ENCODE measurements around the gene KRT8.
"Not testable (repeated sequence)": the region's sequence is repeated elsewhere in the genome, so short reads cannot be mapped to it uniquely, and the experiment has no call there.

The KRT8 gene

DNA sequence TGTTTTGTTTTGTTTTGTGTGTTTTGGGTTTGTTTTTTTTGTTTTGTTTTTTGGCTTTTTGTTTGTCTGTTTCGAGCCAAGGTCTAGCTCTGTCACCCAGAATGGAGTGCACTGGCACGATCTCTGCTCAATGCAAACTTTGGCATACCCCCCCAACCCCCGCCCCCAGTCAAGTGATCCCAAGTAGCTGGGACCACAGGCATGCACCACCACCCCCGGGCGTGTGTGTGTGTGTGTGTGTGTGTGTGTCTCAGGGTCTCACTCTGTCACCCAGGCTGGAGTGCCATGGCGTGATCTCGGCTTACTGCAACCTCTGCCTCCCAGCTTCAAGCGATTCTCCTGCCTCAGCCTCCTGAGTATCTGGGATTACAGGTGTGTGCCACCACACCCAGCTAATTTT is 24.4 kb downstream of the KRT8 start:
- not testable (repeated sequence) for DNase-seq
- in situ Hi-C loops (cut with MboI; ENCODE audit: low pct_unique_long_range_greater_than_20kb, low sequenced_read_pairs) = loop anchor here (10.0 kb wide), 1 partner anchor 104 kb away; no protein-coding TSS in a partner anchor

DNA sequence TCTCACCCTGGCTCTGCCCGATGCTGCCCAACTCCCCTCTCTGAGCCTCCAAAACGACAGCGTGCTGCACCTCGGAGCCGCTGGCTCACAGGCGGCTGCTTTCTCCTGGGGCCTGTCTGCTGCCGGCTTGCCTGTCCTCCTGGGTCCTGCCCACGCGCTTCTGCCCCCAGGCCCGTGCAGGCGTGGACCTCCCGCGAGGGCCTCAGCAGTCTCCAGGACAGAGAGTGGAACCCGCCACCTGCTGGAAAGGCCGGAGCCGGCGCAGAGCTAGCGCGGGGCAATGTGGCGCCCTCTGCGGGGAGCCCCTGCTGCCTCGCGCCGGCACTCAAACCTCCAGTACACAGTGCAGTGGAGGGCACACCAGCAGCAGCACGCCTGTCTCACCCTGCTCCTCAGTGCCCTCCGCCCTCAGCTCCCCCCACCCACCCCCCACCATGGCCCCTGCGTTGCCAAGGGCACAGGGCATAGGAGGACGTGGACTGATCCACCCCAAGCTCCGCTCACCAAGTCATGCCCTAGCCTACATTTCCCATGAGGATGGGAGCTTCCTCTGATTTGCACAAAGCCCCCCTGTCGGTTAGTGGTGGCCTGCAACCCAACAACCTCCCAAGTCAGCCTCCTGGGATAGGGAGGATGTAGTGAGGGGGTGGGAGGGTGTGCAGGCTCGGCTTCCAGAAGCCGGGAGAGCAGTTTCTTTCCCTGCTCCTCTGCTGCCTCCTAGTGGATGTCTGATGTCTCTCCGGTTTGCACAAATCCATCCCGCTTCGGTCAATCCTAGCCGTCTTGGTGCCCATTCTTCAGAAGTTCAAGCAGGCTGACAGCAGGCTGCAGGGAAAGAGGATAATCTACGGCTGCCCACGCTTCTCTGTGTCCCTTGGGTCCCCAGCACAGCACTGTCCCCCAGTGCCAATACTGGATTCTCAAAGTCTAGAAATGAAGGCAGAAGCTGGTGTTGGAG is 25.2 kb downstream of the KRT8 start:
- in situ Hi-C loops (cut with MboI; ENCODE audit: low pct_unique_long_range_greater_than_20kb, low sequenced_read_pairs) = loop anchor here (10.0 kb wide), 4 partner anchors 105 to 725 kb away; no protein-coding TSS in a partner anchor
- peak; percentile 81 for DNase-seq

DNA sequence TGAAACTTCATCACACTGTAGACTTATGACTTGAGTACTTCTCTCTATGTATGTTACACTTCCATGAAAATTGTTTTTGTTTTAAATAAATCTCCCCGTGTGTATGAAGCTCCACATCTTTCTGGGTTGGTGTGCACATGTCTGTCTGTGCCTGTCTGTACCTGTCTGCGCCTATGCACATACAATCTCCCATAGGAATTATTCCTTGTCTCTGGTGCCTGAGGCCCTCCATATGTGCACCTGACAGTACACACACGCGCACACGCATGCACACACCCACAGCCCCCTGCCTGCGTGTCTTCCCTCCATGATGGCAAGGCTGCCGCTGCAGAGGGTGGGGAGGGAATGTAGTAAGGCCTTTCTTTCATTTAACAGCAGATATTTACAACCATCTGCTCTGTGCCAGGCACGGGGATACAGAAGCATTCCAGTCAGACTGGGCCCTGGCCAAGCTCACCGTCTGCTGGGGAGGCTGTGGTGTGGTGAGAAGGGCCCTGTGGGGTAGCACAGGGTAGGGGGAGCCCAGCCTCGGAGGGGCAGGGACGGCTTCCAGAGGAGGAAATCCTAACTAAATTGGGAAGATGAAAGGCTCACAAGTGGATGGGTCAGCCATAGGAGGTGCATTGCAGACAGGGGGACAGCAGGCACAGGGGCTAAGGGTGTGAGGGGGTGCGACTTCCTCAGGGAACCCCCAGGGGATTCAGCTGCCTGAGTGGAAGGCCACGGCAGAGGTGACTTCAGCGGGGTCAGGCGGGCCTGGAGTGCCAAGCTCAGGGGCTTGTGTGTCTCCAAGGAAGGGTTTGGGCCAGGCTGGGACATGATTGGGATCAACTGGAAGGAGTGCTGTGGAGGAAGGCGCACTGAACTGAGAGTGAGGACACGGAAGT is 26.1 kb downstream of the KRT8 start:
- no peak for DNase-seq
- in situ Hi-C loops (cut with MboI; ENCODE audit: low pct_unique_long_range_greater_than_20kb, low sequenced_read_pairs) = loop anchor here (10.0 kb wide), 3 partner anchors 294 to 724 kb away; no protein-coding TSS in a partner anchor

DNA sequence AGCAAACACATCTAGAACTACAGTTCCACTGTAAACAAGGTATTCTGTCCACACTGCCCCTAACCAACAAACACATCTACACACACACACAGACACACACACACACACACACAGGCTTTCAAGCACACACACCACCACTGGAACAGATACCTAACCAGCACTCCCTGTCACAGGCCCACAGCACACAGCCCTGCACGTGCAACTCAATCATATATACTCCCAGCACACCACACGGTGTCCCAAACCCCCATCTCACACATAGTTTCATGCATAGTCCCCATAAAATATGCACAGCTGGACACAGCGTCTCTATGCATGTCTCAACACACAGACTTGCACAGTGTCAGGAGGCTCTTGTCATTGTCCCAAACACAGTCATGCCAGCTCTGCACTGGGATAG is 27.6 kb downstream of the KRT8 start:
- in situ Hi-C loops (cut with MboI; ENCODE audit: low pct_unique_long_range_greater_than_20kb, low sequenced_read_pairs) = loop anchor here (10.0 kb wide), 3 partner anchors 292 to 722 kb away; no protein-coding TSS in a partner anchor
- DNase-seq = no peak

DNA sequence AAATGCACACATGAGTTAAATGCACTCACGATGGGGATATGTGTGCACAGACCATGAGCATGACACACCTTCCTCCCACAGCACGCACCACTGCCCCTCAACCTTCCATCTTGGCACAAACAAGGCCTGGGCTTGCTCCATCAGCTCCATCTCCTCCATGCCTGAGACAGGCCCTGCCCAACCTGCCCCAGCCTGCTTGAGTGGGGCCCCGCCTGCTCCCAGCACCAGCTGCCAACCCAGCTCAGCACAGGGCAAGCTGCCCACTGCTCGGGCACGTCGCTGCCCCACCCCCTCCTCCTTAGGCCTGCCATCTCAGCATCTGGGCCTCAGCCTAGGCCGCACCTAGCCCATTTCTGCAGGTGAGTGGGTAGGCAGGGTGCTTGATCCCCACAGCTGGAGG is 28.5 kb downstream of the KRT8 start:
- in situ Hi-C loops (cut with MboI; ENCODE audit: low pct_unique_long_range_greater_than_20kb, low sequenced_read_pairs) = loop anchor here (10.0 kb wide), 3 partner anchors 292 to 722 kb away; no protein-coding TSS in a partner anchor
- no peak for DNase-seq

DNA sequence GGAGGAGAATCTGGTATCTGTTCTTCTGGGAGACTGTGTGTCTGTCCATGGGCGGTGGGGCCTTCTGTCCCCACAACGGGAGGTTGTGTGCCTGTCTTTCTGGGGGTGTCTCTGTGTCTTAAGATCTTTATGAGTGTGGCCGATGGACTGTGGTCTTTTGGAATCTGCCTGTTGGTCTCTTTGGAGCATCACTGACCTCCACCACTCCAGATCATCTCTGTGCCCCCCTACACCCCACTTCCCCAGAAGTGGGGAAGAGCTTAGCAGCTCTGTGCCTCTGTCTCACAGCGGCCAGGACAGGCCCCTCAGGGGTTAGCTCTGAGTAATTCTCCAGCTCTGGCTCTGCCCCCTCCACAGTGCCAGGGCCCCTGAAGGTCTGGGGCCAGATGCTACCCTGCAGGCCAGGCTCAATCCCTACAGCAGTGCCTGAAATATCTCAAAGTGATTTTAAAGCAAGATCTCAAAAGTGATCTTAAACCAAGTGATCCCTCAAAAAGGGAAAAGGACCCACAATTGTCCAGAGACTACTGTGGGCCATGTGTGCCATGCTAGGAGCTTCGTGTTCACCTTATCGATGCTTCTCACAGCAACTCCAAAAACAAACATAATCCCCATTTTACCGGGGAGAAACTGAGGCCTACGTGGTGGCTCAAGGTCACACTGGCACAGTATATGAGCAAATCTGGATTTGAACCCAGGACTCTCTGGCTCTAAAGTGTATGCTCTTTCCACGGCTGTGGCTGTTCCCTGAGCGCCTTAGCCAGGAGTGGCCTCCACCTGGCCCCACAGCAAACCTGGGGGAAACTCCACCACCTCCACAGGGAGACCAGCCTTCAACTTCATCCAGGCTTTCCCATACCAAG is 30.1 kb downstream of the KRT8 start:
- in situ Hi-C loops (cut with MboI; ENCODE audit: low pct_unique_long_range_greater_than_20kb, low sequenced_read_pairs) = loop anchor here (10.0 kb wide), 3 partner anchors 290 to 720 kb away; no protein-coding TSS in a partner anchor
- DNase-seq = no peak

DNA sequence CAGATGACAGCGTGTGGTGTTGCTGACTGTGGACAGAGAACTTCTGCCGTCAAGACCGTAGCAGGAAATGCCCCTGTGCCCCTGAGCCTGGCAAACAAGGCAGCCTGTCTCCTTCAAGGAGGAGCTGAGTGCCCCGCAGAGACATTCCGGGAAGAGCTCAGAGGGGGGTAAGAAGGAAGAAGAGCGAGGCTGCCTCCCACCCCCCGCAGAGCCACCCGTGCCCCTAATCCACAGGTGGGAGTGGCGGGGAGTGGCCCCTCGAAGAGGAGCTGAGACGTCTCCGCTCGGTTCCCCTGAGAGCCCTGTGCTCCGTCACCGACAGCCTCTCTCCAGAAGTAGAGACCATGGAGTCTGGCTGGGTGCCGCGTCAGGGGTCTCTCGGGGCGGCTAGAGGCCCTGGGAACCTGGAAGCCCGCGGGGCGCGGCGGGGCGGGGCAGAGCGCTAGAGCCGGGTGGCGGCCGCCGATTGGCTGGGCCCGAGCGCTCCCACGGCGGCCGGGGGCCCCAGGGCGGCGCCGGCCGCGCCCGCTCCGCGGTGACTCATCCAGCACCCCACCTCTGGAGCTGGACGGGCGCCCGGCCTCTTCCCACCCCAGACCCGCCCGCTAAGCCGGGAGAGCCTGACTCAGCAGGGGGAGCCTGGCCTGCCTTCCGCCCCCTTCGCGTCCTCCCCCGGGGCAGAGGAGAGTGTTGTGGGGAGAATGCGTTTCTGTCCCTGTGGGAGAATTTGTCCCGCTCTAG is 30.9 kb downstream of the KRT8 start:
- in situ Hi-C loops (cut with MboI; ENCODE audit: low pct_unique_long_range_greater_than_20kb, low sequenced_read_pairs) = loop anchor here (10.0 kb wide), 3 partner anchors 289 to 719 kb away; no protein-coding TSS in a partner anchor
- DNase-seq = peak; percentile 62

DNA sequence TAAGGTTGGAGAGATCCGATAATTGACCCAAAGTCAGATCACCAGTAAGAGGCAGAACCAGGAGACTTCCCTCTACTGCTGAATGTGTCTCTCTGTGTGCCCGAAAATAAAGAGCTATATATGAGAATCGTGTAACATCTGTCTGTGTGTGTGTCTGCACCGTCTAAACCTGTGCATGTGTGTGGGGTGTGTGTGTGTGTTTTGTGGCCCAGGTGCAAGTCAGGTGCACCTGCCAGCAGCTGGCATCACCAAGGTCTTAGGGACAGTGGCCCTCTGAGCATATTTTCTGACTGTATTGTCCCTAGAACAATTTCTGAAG is 31.4 kb downstream of the KRT8 start:
- in situ Hi-C loops (cut with MboI; ENCODE audit: low pct_unique_long_range_greater_than_20kb, low sequenced_read_pairs) = loop anchor here (10.0 kb wide), 3 partner anchors 289 to 719 kb away; no protein-coding TSS in a partner anchor
- DNase-seq = no peak

DNA sequence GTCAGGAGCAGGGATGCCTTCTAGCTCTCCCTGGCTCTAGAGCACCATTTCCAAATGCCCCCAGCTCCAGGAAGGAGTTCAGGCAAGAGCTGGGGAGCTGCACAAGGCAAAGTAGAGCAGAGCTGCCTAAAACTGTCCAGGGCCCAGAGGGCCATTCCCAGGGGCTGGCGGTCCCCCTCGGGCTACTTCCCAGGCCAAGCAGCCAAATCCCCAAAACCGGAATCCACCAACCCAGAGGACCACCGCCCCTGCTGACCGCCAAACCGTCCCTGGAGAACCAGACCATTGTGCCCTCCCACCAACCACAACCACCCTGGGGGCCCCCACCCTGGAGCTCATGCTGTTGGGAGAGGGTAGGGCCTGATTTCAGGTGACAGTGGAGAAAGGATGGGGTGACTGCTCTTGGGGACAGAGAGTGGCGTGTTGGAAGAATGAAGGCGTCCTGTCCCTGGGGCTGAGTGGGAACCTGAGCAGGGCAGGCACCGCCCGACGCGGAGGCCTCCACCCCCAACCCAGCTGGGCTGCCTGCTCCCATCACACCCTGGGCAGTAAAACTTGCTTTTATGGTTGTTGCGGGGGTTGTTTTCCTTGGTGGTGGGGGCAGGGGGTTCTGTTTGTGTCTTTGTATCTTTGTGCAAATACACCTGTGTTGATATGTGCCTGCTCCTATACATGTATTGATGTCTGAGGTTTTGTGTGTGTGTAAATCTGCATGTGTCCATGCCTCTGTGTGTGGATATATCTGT is 32.1 kb downstream of the KRT8 start:
- in situ Hi-C loops (cut with MboI; ENCODE audit: low pct_unique_long_range_greater_than_20kb, low sequenced_read_pairs) = loop anchor here (10.0 kb wide), 3 partner anchors 288 to 718 kb away; no protein-coding TSS in a partner anchor
- DNase-seq = no peak

DNA sequence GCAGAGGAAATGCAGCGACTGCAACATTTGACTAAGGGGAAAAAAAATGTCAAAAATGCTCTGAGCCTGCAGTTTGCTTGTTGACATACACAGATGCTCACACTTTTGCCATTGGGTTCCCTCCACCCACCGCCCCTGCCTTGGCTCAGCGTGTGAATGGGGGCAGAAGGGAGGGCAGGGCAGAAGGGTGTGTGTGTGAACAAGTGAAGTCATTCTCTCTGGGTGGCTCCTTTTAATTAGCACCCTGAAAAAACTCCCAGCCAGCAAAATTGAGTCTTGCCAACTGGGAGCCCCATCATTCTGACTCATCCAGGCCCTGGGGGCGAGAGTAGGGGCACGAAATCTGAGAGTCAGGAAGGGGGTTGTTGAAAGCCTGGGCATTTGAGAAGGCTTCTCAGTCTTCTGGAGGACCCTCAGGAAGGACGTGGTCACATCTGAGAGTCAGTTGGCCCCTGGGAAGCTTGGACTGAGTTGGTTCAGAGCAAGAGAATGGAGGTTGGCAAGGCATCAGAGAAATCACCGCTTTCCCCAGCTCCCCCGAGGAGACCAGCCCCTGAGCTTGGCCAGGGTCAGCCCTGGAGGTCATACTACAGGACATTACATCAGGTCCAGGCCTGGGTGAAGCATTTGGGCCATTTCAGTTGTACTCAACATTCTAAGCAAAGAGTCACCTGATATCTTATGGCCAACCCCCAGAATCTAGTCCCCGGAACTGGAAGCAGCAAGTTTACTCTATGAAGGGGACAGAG is 33.4 kb downstream of the KRT8 start:
- no peak for DNase-seq
- in situ Hi-C loops (cut with MboI; ENCODE audit: low pct_unique_long_range_greater_than_20kb, low sequenced_read_pairs) = loop anchor here (10.0 kb wide), 3 partner anchors 287 to 717 kb away; no protein-coding TSS in a partner anchor

DNA sequence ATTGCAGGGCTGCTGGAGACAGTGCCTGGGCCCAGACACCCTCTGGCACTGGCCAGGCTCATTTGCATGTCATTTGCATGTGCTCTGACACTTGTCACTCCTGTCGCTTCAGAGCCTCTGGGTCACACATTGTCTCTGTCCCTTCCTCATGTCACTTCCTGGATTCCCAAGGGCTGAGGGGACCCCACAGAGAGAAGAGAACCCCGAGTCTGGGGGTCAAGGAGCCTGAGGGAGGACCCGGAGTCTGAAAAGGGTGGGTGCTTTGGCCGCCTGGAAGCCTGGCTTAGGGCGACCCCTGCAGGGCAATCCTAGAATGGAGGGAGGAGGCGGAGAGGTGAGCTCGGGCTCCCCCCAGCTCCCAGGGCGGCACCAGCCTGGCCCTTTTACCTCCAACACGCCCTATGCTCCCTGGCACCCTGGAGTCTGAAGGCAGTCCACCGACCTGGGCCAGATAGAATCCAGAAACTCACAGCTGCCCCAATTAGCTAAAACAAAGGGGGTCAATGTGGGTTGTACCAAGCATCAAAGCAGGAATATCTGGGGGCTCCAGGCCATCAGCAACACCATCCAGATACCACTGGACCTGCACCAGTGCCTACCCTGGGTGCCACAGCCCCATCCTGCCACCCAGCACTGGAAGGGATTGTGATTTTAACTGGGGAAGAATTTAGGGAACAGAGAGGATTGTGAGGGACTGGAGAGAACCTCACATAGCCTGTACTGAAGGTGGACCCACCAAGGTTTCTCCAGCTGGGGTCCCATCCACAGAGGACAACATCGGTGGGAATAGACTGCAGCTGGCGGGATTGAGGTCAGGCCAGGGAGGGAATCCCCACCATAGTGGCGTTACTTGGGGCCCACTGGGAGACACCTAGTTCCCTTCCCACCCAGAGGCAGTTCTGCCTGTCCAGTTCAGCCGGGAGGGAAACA is 34.2 kb downstream of the KRT8 start:
- peak; percentile 79 for DNase-seq

DNA sequence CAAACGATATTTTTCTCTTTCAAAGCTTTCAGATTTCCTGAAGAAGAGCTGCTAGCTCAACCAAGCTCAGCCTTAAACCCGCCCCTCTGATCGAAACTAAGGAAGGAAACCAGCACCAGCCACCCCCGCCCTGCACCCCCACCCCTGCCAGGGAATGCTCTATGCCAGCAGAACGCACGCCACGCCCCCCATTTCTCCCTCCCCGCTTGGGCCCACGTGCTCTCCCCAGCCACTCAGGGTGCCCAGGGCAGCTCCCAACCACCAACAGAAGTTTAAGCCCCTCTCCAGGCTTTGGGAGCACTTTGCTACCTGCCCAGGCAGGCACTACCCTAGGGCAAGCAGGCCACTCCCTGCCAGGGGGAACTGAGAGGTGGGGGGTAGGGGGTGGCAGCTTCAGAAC is 37.2 kb downstream of the KRT8 start:
- in situ Hi-C loops (cut with MboI; ENCODE audit: low pct_unique_long_range_greater_than_20kb, low sequenced_read_pairs) = no loop called here
- DNase-seq = no peak

More for the DNA sequence above, 34.2 kb downstream of the KRT8 start:
- in situ Hi-C loops (cut with MboI; ENCODE audit: low pct_unique_long_range_greater_than_20kb, low sequenced_read_pairs) = loop anchor here (10.0 kb wide), 3 partner anchors 286 to 716 kb away; no protein-coding TSS in a partner anchor

DNA sequence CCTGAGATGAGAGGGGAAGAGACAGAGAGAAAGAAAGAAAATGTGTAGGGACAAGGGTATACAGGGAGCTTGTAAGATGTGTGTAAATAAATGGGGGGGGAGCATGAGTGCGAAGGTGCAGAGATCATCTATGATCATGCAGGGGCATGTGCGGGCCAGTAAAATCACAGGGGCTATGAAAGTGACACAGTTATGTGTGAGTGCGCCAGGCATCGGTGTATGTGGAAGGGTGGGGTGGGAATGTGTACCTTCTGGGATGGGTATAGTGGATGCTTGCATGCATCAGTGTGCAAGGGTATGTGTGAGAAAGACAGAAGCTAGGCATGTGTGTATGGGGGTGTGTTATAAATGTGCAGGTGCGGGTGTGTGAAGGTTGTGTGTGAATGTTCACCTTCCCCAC is 37.7 kb downstream of the KRT8 start:
- no peak for DNase-seq
- in situ Hi-C loops (cut with MboI; ENCODE audit: low pct_unique_long_range_greater_than_20kb, low sequenced_read_pairs) = no loop called here

DNA sequence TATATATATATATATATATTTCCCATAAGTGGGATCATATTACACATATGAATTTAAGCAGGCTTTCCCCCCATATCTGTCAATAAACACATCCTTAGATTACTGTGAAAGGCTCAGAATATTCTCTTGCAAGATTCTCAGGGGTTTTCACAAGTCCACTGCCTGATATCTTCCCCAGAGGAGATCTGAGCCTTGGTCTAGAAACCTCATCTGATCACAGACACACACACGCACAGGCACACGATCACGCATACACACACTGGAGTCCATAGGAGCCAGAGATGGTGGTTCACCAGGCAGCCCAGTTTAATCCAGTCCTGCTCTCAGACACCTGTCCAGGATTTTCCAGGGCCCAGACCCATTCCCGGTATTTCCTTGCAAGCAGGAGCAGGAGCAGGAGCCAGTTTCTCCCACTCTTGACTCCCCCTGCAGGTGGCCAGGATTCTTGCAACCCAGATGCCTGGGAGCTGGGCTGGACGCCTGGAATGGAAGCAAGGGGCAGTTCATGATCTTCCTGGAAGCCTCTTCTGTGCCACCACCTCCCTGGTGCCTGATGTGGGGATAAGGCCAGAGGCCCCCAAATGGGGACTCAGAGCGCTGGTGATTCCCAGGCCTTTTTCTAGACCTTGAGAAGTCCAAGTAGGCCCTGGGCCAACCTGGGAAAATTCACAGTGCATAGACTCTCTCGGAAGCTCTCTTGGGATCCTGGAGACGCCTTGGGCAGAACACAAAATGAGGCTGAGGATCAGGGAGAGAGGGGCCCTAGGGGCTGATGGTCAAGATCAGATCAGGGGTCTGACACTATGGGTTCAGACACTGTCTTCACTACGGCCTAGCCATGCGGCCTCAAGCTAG is 39.6 kb downstream of the KRT8 start:
- in situ Hi-C loops (cut with MboI; ENCODE audit: low pct_unique_long_range_greater_than_20kb, low sequenced_read_pairs) = no loop called here
- peak; percentile 72 for DNase-seq

DNA sequence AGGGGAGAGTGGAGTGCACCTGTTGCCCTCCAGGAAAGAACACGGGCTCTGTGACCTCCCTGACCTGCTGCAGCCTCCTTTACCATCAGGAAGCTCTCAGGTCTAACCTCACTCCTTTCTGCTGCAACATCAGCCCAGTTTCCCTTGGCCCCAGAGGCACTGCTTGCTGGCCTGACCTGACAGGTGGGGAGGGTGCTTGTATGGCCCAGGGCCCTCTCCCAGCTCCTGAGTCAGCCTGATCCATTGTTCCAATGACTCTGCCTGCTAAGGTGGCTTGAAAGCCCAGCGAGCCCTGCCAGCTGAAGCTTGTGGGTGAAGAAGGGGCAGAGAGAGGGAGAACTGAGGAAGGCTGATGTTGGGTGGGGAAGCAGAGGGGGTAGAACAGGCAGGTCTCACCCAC is 42.9 kb downstream of the KRT8 start:
- in situ Hi-C loops (cut with MboI; ENCODE audit: low pct_unique_long_range_greater_than_20kb, low sequenced_read_pairs) = no loop called here
- no peak for DNase-seq

Measured in KBM-7 (cell line).